GM15510 (cell line): ENCODE results near the gene NIM1K.

ENCODE experiments used
- POLR2A ChIP-seq: IDR thresholded peaks from 3 replicates; pipeline ENCODE4 v1.6.1; 2011; ENCODE audit warnings: borderline replicate concordance; ENCODE audit not compliant: insufficient read length; ENCODE audit errors: extremely low read depth

Gene NIM1K

DNA sequence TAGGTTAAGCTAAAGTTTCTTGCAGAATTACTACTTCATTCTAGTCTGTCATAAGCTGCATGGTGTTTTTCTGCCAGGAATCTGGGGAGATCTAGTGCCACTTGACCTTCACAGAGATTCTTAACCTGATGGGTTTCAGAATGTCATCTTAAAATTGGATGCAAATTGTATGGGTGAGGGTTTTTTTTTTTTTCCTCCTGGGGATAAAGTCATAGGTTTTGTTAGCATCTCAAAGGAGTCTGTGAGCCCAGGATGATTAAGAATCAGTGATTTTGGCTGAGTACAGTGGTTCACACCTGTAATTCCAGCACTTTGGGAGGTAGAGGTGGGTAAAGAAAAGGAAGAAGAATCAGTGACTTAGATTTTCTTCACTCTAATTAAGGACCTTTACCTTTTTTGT, 51.2 kb downstream of the NIM1K start:
- TF ChIP-seq POLR2A, result no peak

DNA sequence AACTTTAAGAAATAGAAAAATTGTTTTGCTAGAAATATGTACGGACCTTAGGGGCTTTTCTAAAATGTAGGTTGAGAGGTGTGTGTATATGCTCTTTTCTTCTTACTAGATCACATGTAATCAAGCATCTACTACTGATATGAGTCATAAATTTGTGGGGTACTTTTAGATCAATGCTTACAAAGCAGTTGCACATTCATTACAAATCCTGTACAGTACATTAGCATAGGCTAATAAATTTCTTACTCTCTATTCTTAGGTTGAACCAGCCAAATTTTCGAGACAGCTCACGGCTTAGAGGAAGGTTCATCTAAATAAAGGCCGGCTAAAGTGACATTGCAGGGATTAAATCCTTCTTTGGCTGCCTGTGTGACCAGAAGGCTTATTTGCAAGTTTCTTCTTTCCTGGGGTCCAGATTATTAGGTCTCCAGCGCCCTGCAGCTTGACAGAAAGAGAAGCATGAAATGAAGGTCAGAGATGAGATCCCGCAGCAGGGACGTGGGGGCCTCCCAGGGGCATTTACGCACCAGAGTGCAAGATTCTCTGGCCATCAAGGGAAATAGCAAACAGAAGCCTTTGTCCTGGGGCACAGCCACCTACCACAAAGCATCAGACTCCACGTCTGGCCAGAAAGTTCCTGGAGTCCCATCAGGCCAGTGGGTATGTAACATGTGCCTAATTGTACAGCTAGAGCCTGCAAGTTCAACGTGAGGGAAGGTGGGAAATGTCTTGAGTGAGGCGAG, 53.0 kb downstream of the NIM1K start:
- no peak for TF ChIP-seq POLR2A

DNA sequence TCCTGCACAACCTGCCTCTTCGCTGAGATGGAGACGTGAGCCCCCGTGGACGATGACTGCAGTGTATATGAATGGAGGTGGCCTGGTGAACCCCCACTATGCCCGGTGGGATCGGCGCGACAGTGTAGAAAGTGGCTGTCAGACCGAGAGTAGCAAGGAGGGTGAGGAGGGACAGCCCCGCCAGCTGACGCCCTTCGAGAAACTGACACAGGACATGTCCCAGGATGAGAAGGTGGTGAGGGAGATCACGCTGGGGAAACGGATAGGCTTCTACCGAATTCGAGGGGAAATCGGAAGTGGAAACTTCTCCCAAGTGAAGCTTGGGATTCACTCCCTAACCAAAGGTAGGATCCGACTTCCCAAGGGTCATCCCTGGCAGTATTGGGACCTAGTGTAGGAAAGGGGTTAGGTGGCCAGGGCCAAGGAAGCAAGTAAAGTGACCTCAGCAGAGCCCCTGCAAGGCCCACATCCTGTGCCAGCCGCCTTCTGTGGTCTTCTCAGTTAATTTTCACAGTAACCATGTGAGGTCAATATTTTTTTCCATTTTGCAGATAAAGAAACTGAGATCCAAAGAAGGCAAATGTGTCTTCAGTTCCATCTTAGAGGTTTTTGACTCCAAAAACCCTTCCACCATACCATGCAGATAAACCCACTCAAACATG, 53.8 kb downstream of the NIM1K start:
- no peak for TF ChIP-seq POLR2A

DNA sequence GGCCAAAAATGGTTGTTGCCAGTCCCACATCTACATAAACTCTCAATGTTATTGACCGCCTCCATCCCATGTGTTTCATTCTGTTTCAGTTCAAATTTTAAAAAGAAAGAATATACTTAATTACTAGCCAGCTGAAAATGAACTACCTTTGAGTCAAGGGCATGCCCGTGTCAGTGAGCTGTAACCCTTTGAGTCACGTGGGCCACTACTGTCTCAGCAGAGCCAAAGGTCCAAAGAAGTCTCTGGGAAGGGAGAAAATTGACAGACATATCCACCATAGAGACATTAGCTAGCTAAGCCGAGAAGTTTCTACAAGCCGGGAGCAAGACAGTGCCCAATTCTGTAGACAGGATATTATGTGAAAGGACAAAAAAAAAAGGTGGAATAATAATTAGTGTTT, 59.7 kb downstream of the NIM1K start:
- no peak for TF ChIP-seq POLR2A

DNA sequence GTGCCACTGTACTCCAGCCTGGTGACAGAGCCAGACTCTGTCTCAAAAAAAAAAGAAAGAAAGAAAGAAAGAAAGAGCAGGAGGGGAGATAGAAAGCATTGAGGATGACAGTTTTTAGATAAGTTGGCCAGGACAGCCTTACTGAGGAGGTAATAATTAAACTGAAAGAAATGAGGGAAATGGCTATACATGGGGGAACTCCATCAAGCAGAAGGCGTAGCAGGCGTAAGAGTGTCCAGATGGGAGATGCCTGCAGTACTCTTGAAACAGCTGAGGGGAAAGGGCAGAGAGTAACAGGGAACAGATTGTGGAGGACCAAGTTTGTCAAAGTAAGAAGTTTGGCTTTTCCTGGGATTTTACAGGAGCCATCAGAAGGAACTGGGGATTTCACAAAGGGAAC, 63.7 kb downstream of the NIM1K start:
- TF ChIP-seq POLR2A, result no peak

DNA sequence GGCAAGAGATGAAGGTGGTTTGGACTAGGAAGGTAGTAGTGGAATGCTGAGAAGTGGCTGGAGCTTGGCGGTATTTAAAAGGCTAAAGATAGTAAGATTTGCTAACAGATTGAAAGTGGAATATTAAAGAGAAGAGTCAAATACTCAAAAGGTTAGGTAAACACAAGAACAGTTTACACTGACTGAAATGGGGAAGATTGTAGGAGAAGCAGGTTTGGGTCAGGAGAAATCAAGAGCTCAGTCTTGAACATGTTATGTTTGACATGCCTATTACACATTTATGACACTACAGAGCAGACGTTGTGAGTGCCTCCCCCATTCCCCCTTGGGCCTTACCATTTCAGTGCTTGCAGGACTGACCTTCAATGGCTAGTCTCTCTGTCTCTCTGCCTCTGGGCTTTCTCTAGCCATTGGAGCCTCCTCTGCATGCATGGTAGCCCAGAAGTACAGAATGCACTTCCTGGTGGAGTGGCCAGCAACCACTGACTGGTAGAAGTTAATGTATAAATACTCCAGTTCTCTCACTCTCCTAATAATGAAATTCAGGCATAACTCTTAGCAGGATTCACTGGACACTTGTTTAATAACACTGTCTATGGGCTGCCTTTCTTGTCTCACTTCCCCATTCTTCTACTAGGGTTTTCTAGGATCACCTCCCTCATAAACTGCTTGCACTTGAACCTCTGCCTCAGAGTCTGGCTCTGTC, 64.4 kb downstream of the NIM1K start:
- no peak for TF ChIP-seq POLR2A

DNA sequence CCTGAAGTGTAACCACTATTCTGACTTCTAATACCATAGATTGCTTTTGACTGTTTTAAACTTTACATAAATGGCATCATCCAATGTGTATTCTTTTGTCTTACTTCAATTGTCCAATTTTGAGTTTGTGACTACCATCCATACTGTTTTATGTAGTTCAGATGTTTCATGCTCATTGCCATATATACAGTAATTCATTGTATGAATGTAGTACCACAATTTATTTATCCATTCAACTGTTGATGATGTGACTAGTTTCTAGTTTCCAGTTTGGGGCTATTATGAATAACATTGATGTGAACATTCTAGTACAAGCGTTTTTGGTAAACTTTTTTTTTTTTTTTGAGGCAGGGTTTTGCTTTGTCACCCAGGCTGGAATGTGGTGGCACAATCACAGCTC, 66.1 kb downstream of the NIM1K start:
- TF ChIP-seq POLR2A, result no peak

DNA sequence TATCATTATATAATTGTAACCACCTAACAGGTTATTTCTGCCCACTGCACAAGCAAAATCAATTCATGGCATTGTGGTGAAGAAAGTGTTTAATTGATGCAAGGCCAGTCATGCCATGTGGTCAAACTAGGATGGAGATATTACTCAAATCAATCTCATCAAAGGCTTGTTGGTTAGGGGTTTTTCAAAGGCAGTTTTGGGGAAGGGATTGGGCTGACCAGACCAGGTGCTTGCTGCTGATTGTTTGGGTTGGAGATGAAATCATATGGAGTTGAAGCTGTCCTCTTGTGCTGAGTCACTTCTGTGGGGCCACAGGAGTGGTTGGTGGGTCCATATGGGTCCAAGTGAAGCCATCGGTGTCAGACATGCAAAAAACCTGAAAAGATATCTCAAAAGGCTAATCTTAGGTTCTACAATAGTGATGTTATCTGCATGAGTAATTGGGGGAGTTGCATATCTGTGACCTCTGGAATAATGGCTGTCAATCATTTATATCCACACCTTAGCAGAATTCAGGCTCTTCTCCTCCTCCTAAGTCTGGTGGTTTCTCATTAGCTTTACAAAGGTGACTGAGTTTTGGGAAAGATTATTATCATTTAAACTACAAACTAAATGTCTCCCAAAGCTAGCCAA, 76.3 kb downstream of the NIM1K start:
- TF ChIP-seq POLR2A, result no peak

DNA sequence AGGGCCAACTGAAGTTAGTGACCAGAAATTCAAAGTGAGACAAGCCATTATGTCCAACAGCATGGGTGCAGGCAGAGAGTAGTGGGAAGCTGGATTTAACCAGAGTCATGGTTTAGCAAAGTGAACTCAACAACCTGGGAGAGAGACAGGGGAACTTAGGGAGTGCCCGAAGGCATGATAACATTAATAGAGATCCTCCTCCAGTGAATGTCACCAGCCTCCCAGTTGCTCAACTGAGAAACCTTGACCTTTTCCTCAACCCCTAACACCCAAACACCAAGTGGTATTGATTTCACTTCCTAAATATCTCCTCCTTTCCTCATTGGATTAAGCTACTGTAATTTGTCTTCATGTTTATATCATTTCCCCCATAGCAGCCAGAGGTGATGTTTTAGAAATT, 78.6 kb downstream of the NIM1K start:
- TF ChIP-seq POLR2A, result no peak

DNA sequence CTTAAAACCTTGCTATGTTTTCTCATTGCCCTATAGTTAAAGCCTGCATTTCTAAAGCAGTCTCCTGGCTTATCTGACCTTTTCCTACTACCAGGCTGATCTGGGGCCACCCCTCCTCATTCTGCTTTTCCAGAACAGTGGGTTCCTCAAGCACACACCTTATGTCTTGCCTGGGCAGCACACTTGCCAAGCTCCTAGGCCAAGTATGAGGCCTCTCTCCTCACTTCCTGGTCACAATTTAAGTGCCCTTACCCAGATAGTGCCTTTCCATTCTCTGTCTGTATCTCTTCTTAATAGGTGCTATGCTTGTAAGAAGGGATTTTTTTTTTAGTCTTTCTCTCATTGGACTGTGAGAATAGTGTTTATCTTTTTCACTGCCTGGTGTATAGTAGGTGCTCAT, 81.5 kb downstream of the NIM1K start:
- no peak for TF ChIP-seq POLR2A

DNA sequence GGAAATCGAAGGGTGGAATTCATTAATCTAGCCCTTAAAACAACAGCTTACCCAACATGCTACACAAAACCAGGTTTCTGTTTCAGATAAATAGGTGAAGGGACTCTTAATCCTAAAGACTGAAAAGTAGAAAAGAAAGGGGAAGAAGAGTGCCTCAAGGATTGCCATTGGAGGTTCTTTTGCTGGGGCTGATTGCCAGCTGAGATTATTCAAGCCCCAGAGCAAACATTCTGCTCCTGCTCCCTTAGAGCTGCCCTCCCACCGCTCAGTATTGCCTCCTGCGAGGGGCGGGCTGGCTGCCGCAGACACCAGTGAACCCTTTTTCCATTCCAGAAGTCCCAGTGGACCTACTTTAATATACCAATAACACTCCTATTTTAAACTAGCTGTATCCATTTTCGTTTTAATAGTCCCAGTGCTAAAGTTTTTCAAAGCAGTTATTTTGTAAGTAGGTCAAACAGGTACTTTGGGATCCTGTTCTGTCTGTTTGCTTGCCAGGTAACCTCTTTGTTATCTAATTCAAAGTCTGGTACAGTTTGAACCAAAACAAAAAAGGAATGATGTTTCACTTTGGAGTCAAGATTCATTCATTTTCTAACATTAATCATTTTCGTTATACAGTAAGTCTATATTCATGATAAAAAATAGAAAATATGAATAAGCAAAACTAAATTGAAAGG, 82.5 kb downstream of the NIM1K start:
- no peak for TF ChIP-seq POLR2A

DNA sequence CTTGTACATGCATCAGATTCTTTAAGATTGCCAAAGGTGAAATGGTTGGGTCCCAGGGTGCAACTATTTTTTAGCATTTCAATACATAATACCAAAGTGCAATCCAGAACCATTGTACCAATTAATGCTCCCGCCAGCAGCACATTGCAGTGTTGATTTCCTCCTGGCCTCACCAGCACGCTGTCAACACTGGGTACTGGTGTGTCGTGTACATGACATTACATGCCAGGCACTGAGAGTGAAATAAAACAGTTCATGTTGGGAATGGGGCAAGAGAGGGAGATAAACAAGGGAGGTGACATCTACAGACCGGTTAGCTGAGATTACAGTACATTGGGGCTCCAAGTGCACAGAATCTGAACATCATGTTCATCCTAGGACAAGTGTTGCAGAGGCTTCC, 83.4 kb downstream of the NIM1K start:
- TF ChIP-seq POLR2A, result no peak

DNA sequence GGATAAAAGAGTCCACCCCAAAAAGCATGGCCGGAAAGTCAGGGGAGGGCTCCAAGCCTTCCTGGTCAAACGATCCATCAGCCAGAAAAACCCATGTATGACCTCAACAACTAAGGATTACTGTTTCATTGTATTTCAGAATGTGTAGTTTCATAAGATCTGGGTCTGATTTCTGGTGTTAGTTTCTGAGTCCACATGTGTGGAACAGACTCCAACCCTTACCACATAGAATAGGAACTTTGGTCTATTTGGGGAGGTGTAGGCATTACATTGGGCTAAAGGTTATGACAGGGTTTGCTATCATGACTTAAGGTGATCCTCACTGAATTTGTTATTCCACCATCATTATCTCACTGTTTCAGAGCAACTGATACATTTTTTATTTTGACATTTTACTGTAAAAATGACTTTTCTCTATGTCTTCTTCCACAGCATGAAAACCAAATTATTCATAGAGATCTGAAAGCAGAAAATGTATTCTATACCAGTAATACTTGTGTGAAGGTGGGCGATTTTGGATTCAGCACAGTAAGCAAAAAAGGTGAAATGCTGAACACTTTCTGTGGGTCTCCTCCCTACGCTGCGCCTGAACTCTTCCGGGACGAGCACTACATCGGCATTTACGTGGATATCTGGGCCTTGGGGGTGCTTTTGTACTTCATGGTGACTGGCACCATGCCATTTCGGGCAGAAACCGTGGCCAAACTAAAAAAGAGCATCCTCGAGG, 87.7 kb downstream of the NIM1K start:
- TF ChIP-seq POLR2A, result no peak
